ENCODE data around the gene EIF3F. TPM values are rescaled to one million over a fixed set of nuclear protein-coding genes. Genes with fewer than 3 reads are reported as not detected.
"Not testable (repeated sequence)": the region's sequence is repeated elsewhere in the genome, so short reads cannot be mapped to it uniquely, and the experiment has no call there.

Gene EIF3F
- total RNA-seq, 5 donors from 2014 or later (not counting 1 experiment from before 2014, with no cell fraction given), result 344 to 400 (median 369) TPM

- no peaks in the 10 kb centered on the region for H3K27me3 Mint-ChIP-seq
- no peaks in the 10 kb centered on the region for H3K9me3 Mint-ChIP-seq
- H3K36me3 ChIP-seq (ENCODE audit: control insufficient read depth in 2 of 2, extremely low read depth in 1 of 2, insufficient read depth in 1 of 2, low read length in 1 of 2), result no peaks in the 10 kb centered on the region
- CTCF ChIA-PET, result no interaction called here
- no peak for DNase-seq
- no peak overlapping the region for H3K27ac Mint-ChIP-seq
- no CpG with 5 or more reads among the region's 1 CpG for WGBS (ENCODE audit: insufficient coverage)
- H3K27me3 ChIP-seq (replicated peaks in 1 of 2; ENCODE audit: control insufficient read depth in 2 of 2, extremely low read depth in 1 of 2, insufficient read depth in 2 of 2, low read length in 1 of 2), result no peaks in the 10 kb centered on the region
- ATAC-seq (replicated peaks in 1 of 4), result no peak
- H3K36me3 Mint-ChIP-seq, result no peaks in the 10 kb centered on the region
- H3K9me3 ChIP-seq, result no peaks in the 10 kb centered on the region
- H3K27ac ChIP-seq (ENCODE audit: low read length), result no peak overlapping the region
- POLR2A ChIA-PET, result interaction anchor here in 1 of 2 donors (0.6 kb wide), 1 partner anchor 39 kb away, joined by 7 read pairs; no protein-coding TSS in a partner anchor
- no peak overlapping the region for H3K4me3 ChIP-seq (ENCODE audit: control insufficient read depth in 1 of 2, extremely low read depth in 1 of 2, low read length in 1 of 2)
- H3K4me1 Mint-ChIP-seq, result peaks cover 13 to 19% (median 14%) of the 10 kb centered on the region in 3 donors
- H3K4me3 Mint-ChIP-seq, result no peak overlapping the region
- H3K4me1 ChIP-seq (ENCODE audit: control insufficient read depth in 1 of 2, extremely low read depth in 1 of 2, insufficient read depth in 2 of 2, low read length in 2 of 2), result peaks cover 7% of the 10 kb centered on the region in 2 experiments
Measured at GRCh38 chr11:7982582-7983119, 4.5 kb upstream of the EIF3F start.

DNA sequence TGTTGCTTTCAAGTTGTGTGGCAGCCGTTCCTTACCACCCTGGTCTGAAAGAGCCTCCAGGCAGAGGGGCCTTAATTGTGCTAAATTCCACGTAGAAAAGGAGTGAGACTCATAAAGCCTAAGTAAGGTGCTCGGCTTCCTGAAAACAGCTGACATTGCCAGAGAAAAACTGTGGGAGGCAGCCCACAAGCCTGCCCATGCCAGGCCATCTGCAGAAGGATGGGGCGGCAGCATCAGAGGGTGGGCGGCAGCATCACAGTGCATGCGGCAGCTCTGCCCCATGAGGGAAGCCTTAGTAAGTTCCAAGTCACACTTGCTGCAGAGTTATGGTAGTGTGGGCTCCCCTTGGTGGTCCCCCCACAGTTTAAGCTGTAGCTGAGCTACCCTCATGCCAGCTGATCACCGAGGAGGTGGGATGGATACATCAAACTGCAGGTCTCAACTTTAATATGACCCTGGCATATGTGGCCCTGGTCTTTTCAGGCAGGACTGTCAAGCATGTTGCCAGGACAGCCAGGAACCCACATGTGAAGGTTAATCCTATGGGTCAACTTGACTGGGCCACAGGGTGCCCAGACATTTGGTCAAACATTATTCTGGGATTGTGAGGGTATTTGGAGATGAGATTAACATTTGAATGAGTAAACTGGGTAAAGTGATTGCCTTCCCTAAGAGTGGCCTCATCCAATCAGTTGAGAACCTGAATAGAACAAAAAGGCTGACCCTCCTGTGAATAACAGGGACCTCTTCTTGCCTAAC lies 3.1 kb upstream of the EIF3F start:
- Histone ChIP-seq H3K27ac (ENCODE audit: low read length) (no peak overlapping the region), H3K9me3 (no peaks in the 10 kb centered on the region), H3K27me3 (replicated peaks in 1 of 2; ENCODE audit: control insufficient read depth in 2 of 2, extremely low read depth in 1 of 2, insufficient read depth in 2 of 2, low read length in 1 of 2) (no peaks in the 10 kb centered on the region), H3K4me1 (ENCODE audit: control insufficient read depth in 1 of 2, extremely low read depth in 1 of 2, insufficient read depth in 2 of 2, low read length in 2 of 2) (peaks cover 20 to 21% of the 10 kb centered on the region in 2 experiments), H3K4me3 (ENCODE audit: control insufficient read depth in 1 of 2, extremely low read depth in 1 of 2, low read length in 1 of 2) (no peak overlapping the region), H3K36me3 (ENCODE audit: control insufficient read depth in 2 of 2, extremely low read depth in 1 of 2, insufficient read depth in 1 of 2, low read length in 1 of 2) (peaks cover 0 to 7% of the 10 kb centered on the region in 2 donors)
- H3K27me3 Mint-ChIP-seq, result no peaks in the 10 kb centered on the region
- ChIA-PET CTCF (interaction anchor here in 1 of 2 donors (0.7 kb wide), 1 partner anchor 94 kb away, joined by 3 read pairs; no protein-coding TSS in a partner anchor), POLR2A (interaction anchor here in 1 of 2 donors (0.6 kb wide), 2 partner anchors 9 to 1460 kb away, joined by 3 read pairs; no protein-coding TSS in a partner anchor)
- ATAC-seq (replicated peaks in 1 of 4), result no peak
- H3K4me1 Mint-ChIP-seq, result peaks cover 27 to 32% (median 28%) of the 10 kb centered on the region in 3 donors
- WGBS (ENCODE audit: insufficient coverage), result 82% methylated on average over 6 of the region's 7 CpGs
- no peak overlapping the region for H3K4me3 Mint-ChIP-seq
- H3K9me3 Mint-ChIP-seq, result no peaks in the 10 kb centered on the region
- peaks cover 3% of the 10 kb centered on the region for H3K36me3 Mint-ChIP-seq
- DNase-seq, result no peak
- H3K27ac Mint-ChIP-seq, result no peak overlapping the region

- not testable (repeated sequence) for H3K9me3 Mint-ChIP-seq; H3K9me3 ChIP-seq; DNase-seq; H3K27me3 Mint-ChIP-seq; H3K27me3 ChIP-seq (replicated peaks in 1 of 2; ENCODE audit: control insufficient read depth in 2 of 2, extremely low read depth in 1 of 2, insufficient read depth in 2 of 2, low read length in 1 of 2)
- peak overlapping the region; percentile 50 to 99 for H3K27ac Mint-ChIP-seq
- peaks cover 45 to 56% (median 47%) of the 10 kb centered on the region in 3 donors for H3K4me1 Mint-ChIP-seq
- Histone ChIP-seq H3K36me3 (ENCODE audit: control insufficient read depth in 2 of 2, extremely low read depth in 1 of 2, insufficient read depth in 1 of 2, low read length in 1 of 2) (peaks cover 0 to 29% of the 10 kb centered on the region in 2 donors), H3K4me1 (ENCODE audit: control insufficient read depth in 1 of 2, extremely low read depth in 1 of 2, insufficient read depth in 2 of 2, low read length in 2 of 2) (peaks cover 20 to 21% of the 10 kb centered on the region in 2 experiments), H3K27ac (ENCODE audit: low read length) (peak overlapping the region; percentile 71), H3K4me3 (ENCODE audit: control insufficient read depth in 1 of 2, extremely low read depth in 1 of 2, low read length in 1 of 2) (peak overlapping the region; percentile 67 to 70)
- peak in 1 of 4 experiments; percentile 11 for ATAC-seq (replicated peaks in 1 of 4)
- CTCF ChIA-PET, result interaction anchor here (0.5 to 2.4 kb wide), 19 partner anchors 9 to 1597 kb away, joined by 3 to 28 read pairs (median 5); partner anchors contain the start of gene SMPD1 (in 1 of the 2)
- H3K36me3 Mint-ChIP-seq, result peaks cover 22% of the 10 kb centered on the region
- peak overlapping the region; percentile 88 to 97 (median 92) for H3K4me3 Mint-ChIP-seq
- WGBS (ENCODE audit: insufficient coverage), result 0% methylated on average over 1 of the region's 13 CpGs
- POLR2A ChIA-PET, result interaction anchor here in 1 of 2 donors (0.5 to 1.0 kb wide), 7 partner anchors 31 to 1597 kb away, joined by 3 to 9 read pairs (median 4); partner anchors contain the start of genes ARFIP2, SMPD1 and TIMM10B
Measured at GRCh38 chr11:7987560-7987883, 385 bp downstream of the EIF3F start.

DNA sequence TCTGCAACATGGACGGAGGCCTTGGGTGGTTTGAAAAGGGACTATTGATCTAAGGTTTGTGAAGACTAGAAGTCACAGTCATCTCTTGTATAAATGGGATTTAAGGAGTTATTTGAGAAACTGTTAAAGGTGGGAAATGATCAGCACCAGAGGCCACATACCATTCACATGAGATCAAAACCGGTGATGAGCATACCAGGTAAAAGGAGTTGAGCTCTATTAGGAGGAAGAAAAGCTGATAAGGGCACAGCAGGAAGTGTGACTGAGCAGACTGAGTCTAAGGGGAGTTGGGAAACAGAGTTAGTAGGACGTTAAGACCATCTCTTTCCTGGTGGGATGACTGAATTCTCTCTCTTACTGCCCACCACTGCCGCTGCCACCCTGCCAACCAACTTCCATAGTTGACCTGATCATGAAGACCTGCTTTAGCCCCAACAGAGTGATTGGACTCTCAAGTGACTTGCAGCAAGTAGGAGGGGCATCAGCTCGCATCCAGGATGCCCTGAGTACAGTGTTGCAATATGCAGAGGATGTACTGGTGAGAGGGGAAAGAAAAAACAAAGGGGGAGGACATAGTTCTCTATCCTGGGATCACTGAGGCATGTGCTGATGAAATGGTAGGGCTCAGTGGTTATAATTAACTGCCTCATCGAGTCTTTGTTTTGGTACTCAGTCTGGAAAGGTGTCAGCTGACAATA lies 7.6 kb downstream of the EIF3F start:
- DNase-seq, result no peak
- H3K4me3 Mint-ChIP-seq, result no peak overlapping the region

DNA sequence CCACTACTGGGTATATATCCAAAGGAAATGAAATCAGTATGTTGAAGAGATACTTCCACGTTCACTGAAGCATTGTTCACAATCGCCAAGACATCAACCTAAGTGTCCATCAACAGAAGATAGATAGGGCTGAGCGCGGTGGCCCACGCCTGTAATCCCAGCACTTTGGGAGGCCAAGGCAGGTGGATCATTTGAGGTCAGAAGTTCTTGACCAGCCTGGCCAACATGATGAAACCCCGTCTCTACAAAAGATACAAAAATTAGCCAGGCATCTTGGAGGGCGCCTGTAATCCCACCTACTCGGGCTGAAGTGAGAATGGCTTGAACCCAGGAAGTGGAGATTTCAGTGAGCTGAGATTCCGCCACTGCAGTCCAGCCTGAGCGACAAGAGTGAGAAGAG lies 12.7 kb downstream of the EIF3F start:
- Mint-ChIP-seq H3K4me3 (no peak overlapping the region), H3K36me3 (peaks cover 55% of the 10 kb centered on the region), H3K27me3 (no peaks in the 10 kb centered on the region), H3K4me1 (peaks cover 1 to 4% (median 3%) of the 10 kb centered on the region in 3 donors), H3K9me3 (no peaks in the 10 kb centered on the region), H3K27ac (no peak overlapping the region)
- Histone ChIP-seq H3K4me3 (ENCODE audit: control insufficient read depth in 1 of 2, extremely low read depth in 1 of 2, low read length in 1 of 2) (no peak overlapping the region), H3K36me3 (ENCODE audit: control insufficient read depth in 2 of 2, extremely low read depth in 1 of 2, insufficient read depth in 1 of 2, low read length in 1 of 2) (peaks cover 3 to 38% of the 10 kb centered on the region in 2 donors), H3K27ac (ENCODE audit: low read length) (no peak overlapping the region), H3K4me1 (ENCODE audit: control insufficient read depth in 1 of 2, extremely low read depth in 1 of 2, insufficient read depth in 2 of 2, low read length in 2 of 2) (no peaks in the 10 kb centered on the region), H3K27me3 (replicated peaks in 1 of 2; ENCODE audit: control insufficient read depth in 2 of 2, extremely low read depth in 1 of 2, insufficient read depth in 2 of 2, low read length in 1 of 2) (no peaks in the 10 kb centered on the region), H3K9me3 (no peaks in the 10 kb centered on the region)
- 94% methylated on average over 2 of the region's 10 CpGs for WGBS (ENCODE audit: insufficient coverage)
- ATAC-seq (replicated peaks in 1 of 4), result no peak
- ChIA-PET CTCF (no interaction called here), POLR2A (interaction anchor here in 1 of 2 donors (0.6 kb wide), 1 partner anchor 24 kb away, joined by 4 read pairs; no protein-coding TSS in a partner anchor)
- no peak for DNase-seq

More for the DNA sequence above, 7.6 kb downstream of the EIF3F start:
- no peak overlapping the region for H3K27ac Mint-ChIP-seq
- POLR2A ChIA-PET, result no interaction called here
- no peaks in the 10 kb centered on the region for H3K9me3 Mint-ChIP-seq
- no peak for ATAC-seq (replicated peaks in 1 of 4)
- Histone ChIP-seq H3K36me3 (ENCODE audit: control insufficient read depth in 2 of 2, extremely low read depth in 1 of 2, insufficient read depth in 1 of 2, low read length in 1 of 2) (peaks cover 3 to 78% of the 10 kb centered on the region in 2 donors), H3K27ac (ENCODE audit: low read length) (no peak overlapping the region), H3K4me1 (ENCODE audit: control insufficient read depth in 1 of 2, extremely low read depth in 1 of 2, insufficient read depth in 2 of 2, low read length in 2 of 2) (no peaks in the 10 kb centered on the region), H3K4me3 (ENCODE audit: control insufficient read depth in 1 of 2, extremely low read depth in 1 of 2, low read length in 1 of 2) (no peak overlapping the region), H3K27me3 (replicated peaks in 1 of 2; ENCODE audit: control insufficient read depth in 2 of 2, extremely low read depth in 1 of 2, insufficient read depth in 2 of 2, low read length in 1 of 2) (no peaks in the 10 kb centered on the region), H3K9me3 (no peaks in the 10 kb centered on the region)
- no peaks in the 10 kb centered on the region for H3K27me3 Mint-ChIP-seq
- 78% methylated on average over 3 of the region's 6 CpGs for WGBS (ENCODE audit: insufficient coverage)
- H3K4me1 Mint-ChIP-seq, result peaks cover 20 to 26% (median 21%) of the 10 kb centered on the region in 3 donors
- H3K36me3 Mint-ChIP-seq, result peaks cover 76% of the 10 kb centered on the region
- CTCF ChIA-PET, result no interaction called here

GRCh38 chr11:8000390-8000789 lies 13.3 kb downstream of the EIF3F start:
- POLR2A ChIA-PET, result interaction anchor here in 1 of 2 donors (0.6 kb wide), 1 partner anchor 25 kb away, joined by 4 read pairs; no protein-coding TSS in a partner anchor
- peaks cover 49% of the 10 kb centered on the region for H3K36me3 Mint-ChIP-seq
- H3K36me3 ChIP-seq (ENCODE audit: control insufficient read depth in 2 of 2, extremely low read depth in 1 of 2, insufficient read depth in 1 of 2, low read length in 1 of 2), result peaks cover 0 to 32% of the 10 kb centered on the region in 2 donors

More at GRCh38 chr11:8000390-8000789, 13.3 kb downstream of the EIF3F start:
- DNase-seq (no peak), ATAC-seq (replicated peaks in 1 of 4) (no peak)
- Histone ChIP-seq H3K4me1 (ENCODE audit: control insufficient read depth in 1 of 2, extremely low read depth in 1 of 2, insufficient read depth in 2 of 2, low read length in 2 of 2) (no peaks in the 10 kb centered on the region), H3K4me3 (ENCODE audit: control insufficient read depth in 1 of 2, extremely low read depth in 1 of 2, low read length in 1 of 2) (no peak overlapping the region), H3K27me3 (replicated peaks in 1 of 2; ENCODE audit: control insufficient read depth in 2 of 2, extremely low read depth in 1 of 2, insufficient read depth in 2 of 2, low read length in 1 of 2) (no peaks in the 10 kb centered on the region), H3K9me3 (no peaks in the 10 kb centered on the region), H3K27ac (ENCODE audit: low read length) (no peak overlapping the region)
- no CpG with 5 or more reads among the region's 5 CpGs for WGBS (ENCODE audit: insufficient coverage)
- Mint-ChIP-seq H3K4me3 (no peak overlapping the region), H3K27ac (no peak overlapping the region), H3K4me1 (no peaks in the 10 kb centered on the region), H3K9me3 (no peaks in the 10 kb centered on the region), H3K27me3 (no peaks in the 10 kb centered on the region)
- CTCF ChIA-PET, result no interaction called here
